ENCODE results near the gene MED26. TPM values are rescaled to one million over a fixed set of nuclear protein-coding genes. Genes with fewer than 3 reads are reported as not detected.

Gene MED26
- total and polyA plus RNA-seq, 10 of the 15 experiments (the other 5 are each of a cell fraction or from before 2014, with no cell fraction given) = 1.1 to 21.4 (median 9.7) TPM

- BruUV-seq (replicated peaks) = no TSS peak
- ChIA-PET RAD21 (ENCODE audit: unreplicated experiment) (no interaction called here), CTCF (no interaction called here), POLR2A (interaction anchor here (0.5 to 0.7 kb wide), 2 partner anchors 17 to 52 kb away, joined by 3 read pairs; partner anchors contain the start of gene SMIM7), SMC1A (ENCODE audit: uncharacterized antibody, unreplicated experiment) (interaction anchor here (0.6 kb wide), 1 partner anchor 18 kb away, joined by 3 read pairs; no protein-coding TSS in a partner anchor)
- H3K4me3 ChIP-seq = no peak overlapping the region
- intact Hi-C loops (cut with micrococcal nuclease; ENCODE audit: unreplicated experiment) = no loop called here
- H2AFZ ChIP-seq (ENCODE audit: control insufficient read depth, low read depth, low read length) = no peak overlapping the region
- ATAC-seq (no peak), FAIRE-seq (no peak), DNase-seq (ENCODE audit: low read depth, low spot score) (no peak)
- in situ Hi-C loops (cut with MboI) = no loop called here
- H3K4me2 ChIP-seq (ENCODE audit: control insufficient read depth, insufficient read depth) = no peak overlapping the region
- H3K27ac ChIP-seq (ENCODE audit: control insufficient read depth, insufficient read depth) = no peak overlapping the region
- no peaks in the 10 kb centered on the region for H4K20me1 ChIP-seq (ENCODE audit: control insufficient read depth, insufficient read depth)
- no peaks in the 10 kb centered on the region for H3K4me1 ChIP-seq (ENCODE audit: control insufficient read depth, insufficient read depth, low read length)
- no peaks in the 10 kb centered on the region for H3K79me2 ChIP-seq (ENCODE audit: control insufficient read depth, insufficient read depth, low read length)
- no peaks in the 10 kb centered on the region for H3K9me3 ChIP-seq (replicated peaks; ENCODE audit: control insufficient read depth, insufficient read depth, low read length)
- peaks cover 10 to 14% of the 10 kb centered on the region in 2 experiments for H3K36me3 ChIP-seq (ENCODE audit: control insufficient read depth in 2 of 2, insufficient read depth in 2 of 2, low read length in 1 of 2)
- no peak overlapping the region for H3K9ac ChIP-seq (ENCODE audit: control insufficient read depth, insufficient read depth, low read length)
- no peak for TF ChIP-seq TCF7 (IDR thresholded peaks at IDR 0.05; ENCODE audit: borderline replicate concordance)
- no peak for TF ChIP-seq BRCA1 (IDR thresholded peaks at IDR 0.05; ENCODE audit: low read depth, low read length)
- no peak for TF ChIP-seq ATF2 (IDR thresholded peaks at IDR 0.05; ENCODE audit: low read length)
- no peak for TF ChIP-seq FOXK2 (IDR thresholded peaks at IDR 0.05)
- no peak for TF ChIP-seq ZNF687 (IDR thresholded peaks at IDR 0.05)
- TF ChIP-seq REST (IDR thresholded peaks at IDR 0.05; ENCODE audit: low read depth, low read length) = no peak
- H3K27me3 ChIP-seq (replicated peaks in 1 of 2; ENCODE audit: control insufficient read depth in 2 of 2, insufficient read depth in 2 of 2, low read length in 1 of 2) = no peaks in the 10 kb centered on the region
Observed at GRCh38 chr19:16677055-16677454, 49.1 kb upstream of the MED26 start.

All from GM12878 (cell line).